Nephron (organoid): Measurements from ENCODE around the gene FZD4.
"Not testable (repeated sequence)": the region's sequence is repeated elsewhere in the genome, so short reads cannot be mapped to it uniquely, and the experiment has no call there.

Experiments
- H3K27ac Mint-ChIP-seq, 3 experiments: 2 replicates each; pipeline ENCODE4 v1.8.0; 2020; ENCODE audit warnings: mixed read lengths in 3 of 3, mild to moderate bottlenecking in 2 of 3, moderate library complexity in 1 of 3
- H3K27me3 Mint-ChIP-seq: 2 replicates; pipeline ENCODE4 v1.8.0; 2021; ENCODE audit warnings: low read depth, mild to moderate bottlenecking, moderate library complexity, mixed read lengths
- H3K36me3 Mint-ChIP-seq: 2 replicates; pipeline ENCODE4 v1.8.0; 2020; ENCODE audit warnings: low read depth, mixed read lengths
- H3K4me1 Mint-ChIP-seq: 2 replicates; pipeline ENCODE4 v1.8.0; 2020; ENCODE audit warnings: mixed read lengths
- H3K4me3 Mint-ChIP-seq, 3 experiments: 2 replicates each; pipeline ENCODE4 v1.8.0; 2020; ENCODE audit warnings: mild to moderate bottlenecking in 3 of 3, mixed read lengths in 3 of 3, moderate library complexity in 2 of 3
- H3K9me3 Mint-ChIP-seq: 2 replicates; pipeline ENCODE4 v1.8.0; 2020; ENCODE audit warnings: mixed read lengths
- CTCF ChIP-seq, 3 experiments: fragments of 200-600 bp; sonication (generic); IDR thresholded peaks; one replicate each; pipeline ENCODE4 v1.5.0; 2021; ENCODE audit warnings: antibody characterized with exemption in 3 of 3; ENCODE audit not compliant: unreplicated experiment in 3 of 3

FZD4 gene

DNA sequence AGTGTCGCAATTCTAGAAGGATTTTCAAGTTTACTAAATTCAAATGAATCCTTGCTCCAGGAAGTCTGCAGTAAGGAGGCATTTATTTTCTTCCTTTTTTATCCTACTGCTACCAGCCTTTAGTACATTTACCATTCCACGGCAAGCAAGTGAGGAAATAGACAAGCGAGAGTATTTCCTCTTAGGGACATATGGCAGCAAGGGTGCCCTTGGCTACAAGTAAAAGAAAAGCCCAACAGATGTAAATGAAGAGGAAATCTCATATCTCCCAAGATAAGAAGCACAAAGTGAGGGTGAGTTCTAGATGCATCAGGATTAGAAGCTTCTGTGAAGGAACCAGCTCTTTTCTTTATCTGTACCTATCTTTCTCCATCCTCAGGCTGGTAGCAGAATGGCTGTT is 37.8 kb upstream of the FZD4 start:
- no peak for TF ChIP-seq CTCF (IDR thresholded peaks at IDR 0.05; ENCODE audit: unreplicated experiment in 3 of 3)
- H3K36me3 Mint-ChIP-seq = no peaks in the 10 kb centered on the region
- H3K27me3 Mint-ChIP-seq = no peaks in the 10 kb centered on the region
- no peaks in the 10 kb centered on the region for H3K9me3 Mint-ChIP-seq
- peaks cover 20% of the 10 kb centered on the region for H3K4me1 Mint-ChIP-seq
- H3K27ac Mint-ChIP-seq = no peak overlapping the region
- no peak overlapping the region for H3K4me3 Mint-ChIP-seq

- H3K9me3 Mint-ChIP-seq, H3K36me3 Mint-ChIP-seq, H3K27ac Mint-ChIP-seq, H3K27me3 Mint-ChIP-seq, H3K4me3 Mint-ChIP-seq: not testable (repeated sequence)
- peaks cover 20% of the 10 kb centered on the region for H3K4me1 Mint-ChIP-seq
These were observed 37.1 kb upstream of the FZD4 start for GRCh38 chr11:86992340-86992739.

DNA sequence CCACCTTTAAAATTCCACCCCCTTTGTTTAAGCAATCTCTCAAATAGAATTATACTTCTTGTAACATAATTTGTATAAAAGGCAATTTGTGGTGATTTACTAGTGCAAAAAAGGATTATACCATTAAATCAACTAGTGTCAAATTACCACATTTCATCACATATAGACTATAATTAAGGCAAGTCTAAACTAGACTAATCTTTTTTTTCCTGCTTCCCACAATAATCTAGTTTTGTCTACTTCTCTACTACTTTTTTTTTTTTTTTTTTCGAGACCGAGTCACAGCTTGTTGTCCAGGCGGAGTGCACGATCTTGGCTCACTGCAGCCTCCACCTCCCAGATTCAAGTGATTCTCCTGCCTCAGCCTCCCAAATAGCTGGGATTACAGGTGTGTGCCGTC is 36.1 kb upstream of the FZD4 start:
- no peak for TF ChIP-seq CTCF (IDR thresholded peaks at IDR 0.05; ENCODE audit: unreplicated experiment in 3 of 3)
- peaks cover 20% of the 10 kb centered on the region for H3K4me1 Mint-ChIP-seq
- no peaks in the 10 kb centered on the region for H3K27me3 Mint-ChIP-seq
- H3K4me3 Mint-ChIP-seq = no peak overlapping the region
- H3K36me3 Mint-ChIP-seq = no peaks in the 10 kb centered on the region
- H3K27ac Mint-ChIP-seq = no peak overlapping the region
- H3K9me3 Mint-ChIP-seq = no peaks in the 10 kb centered on the region

- no peak overlapping the region for H3K4me3 Mint-ChIP-seq
These were observed 35.3 kb upstream of the FZD4 start for GRCh38 chr11:86990515-86990914.

DNA sequence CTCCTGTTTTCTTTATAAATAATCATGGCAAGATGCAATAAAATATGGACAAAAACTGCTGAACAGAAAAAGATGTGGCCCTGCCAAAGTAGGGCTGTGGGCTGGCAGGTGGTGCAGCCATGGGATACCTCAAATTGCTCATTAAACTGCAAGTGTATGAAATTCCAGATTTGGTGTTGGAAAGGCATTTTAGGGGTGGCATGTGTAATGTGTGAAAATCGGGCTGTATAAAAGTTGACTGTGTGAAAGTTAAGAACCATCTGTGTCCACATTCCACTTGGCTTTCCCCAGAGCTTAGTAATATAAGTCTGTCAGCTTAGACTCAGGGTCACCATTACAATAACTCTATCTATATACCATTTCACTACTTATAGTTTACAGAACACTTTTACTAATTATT is 34.8 kb upstream of the FZD4 start:
- no peaks in the 10 kb centered on the region for H3K9me3 Mint-ChIP-seq
- H3K4me3 Mint-ChIP-seq = no peak overlapping the region
- peak overlapping the region; percentile 39 to 66 (median 65) for H3K27ac Mint-ChIP-seq
- peaks cover 20% of the 10 kb centered on the region for H3K4me1 Mint-ChIP-seq
- peaks cover under 1% of the 10 kb centered on the region for H3K27me3 Mint-ChIP-seq
- H3K36me3 Mint-ChIP-seq = no peaks in the 10 kb centered on the region
- no peak for TF ChIP-seq CTCF (IDR thresholded peaks at IDR 0.05; ENCODE audit: unreplicated experiment in 3 of 3)

More at GRCh38 chr11:86990515-86990914, 35.3 kb upstream of the FZD4 start:
- H3K27ac Mint-ChIP-seq = peak overlapping the region; percentile 1 to 65 (median 9)
- no peaks in the 10 kb centered on the region for H3K9me3 Mint-ChIP-seq
- H3K36me3 Mint-ChIP-seq = no peaks in the 10 kb centered on the region
- H3K27me3 Mint-ChIP-seq = no peaks in the 10 kb centered on the region
- peaks cover 20% of the 10 kb centered on the region for H3K4me1 Mint-ChIP-seq
- no peak for TF ChIP-seq CTCF (IDR thresholded peaks at IDR 0.05; ENCODE audit: unreplicated experiment in 3 of 3)

DNA sequence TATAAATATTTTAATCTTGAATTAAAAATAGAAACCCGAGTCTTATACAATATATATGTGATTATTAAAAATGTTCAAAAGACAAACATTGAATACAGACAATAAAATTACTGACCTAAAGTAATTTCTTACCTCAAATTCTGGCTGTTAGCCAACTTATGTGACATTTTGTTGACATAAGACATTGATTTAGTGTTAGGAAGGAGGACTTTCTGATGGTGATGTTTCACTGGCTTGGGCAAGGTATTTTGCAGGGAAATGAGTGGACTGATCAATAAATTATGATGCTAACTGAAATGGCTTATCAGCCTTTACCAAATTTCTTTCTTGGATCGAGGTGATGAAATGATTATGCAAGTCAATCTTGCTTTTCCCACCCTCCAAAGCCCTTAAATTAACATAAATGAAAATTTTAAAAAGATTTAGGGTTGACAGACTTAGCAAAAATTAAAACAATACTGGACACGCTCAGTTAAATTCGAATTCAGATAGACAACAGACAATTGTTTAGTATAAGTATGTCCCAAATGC is 33.2 kb upstream of the FZD4 start:
- Mint-ChIP-seq H3K4me3 (no peak overlapping the region), H3K9me3 (no peaks in the 10 kb centered on the region), H3K36me3 (no peaks in the 10 kb centered on the region), H3K27me3 (peaks cover 6% of the 10 kb centered on the region), H3K27ac (no peak overlapping the region), H3K4me1 (peaks cover 20% of the 10 kb centered on the region)
- no peak for TF ChIP-seq CTCF (IDR thresholded peaks at IDR 0.05; ENCODE audit: unreplicated experiment in 3 of 3)
